Measurements from ENCODE around the gene ARSG. TPM values are rescaled to one million over a fixed set of nuclear protein-coding genes. Genes with fewer than 3 reads are reported as not detected.

ARSG gene
- total RNA-seq, 1 donor from 2014 or later, result 19.6 TPM

- peaks cover 3% of the 10 kb centered on the region for H3K36me3 Mint-ChIP-seq (ENCODE audit: low read depth)
- H3K9me3 Mint-ChIP-seq, result no peaks in the 10 kb centered on the region
- POLR2A ChIA-PET, result interaction anchor here (0.5 kb wide), 1 partner anchor 197 kb away, joined by 4 read pairs; no protein-coding TSS in a partner anchor
- H3K4me3 Mint-ChIP-seq, result no peak overlapping the region
- intact Hi-C loops (cut with micrococcal nuclease), result no loop called here
- ATAC-seq (ENCODE audit: low read depth) (no peak), DNase-seq (no peak)
- TF ChIP-seq CTCF (IDR thresholded peaks at IDR 0.05), result no peak
- CTCF ChIA-PET, result no interaction called here
- H3K27ac Mint-ChIP-seq, result no peak overlapping the region
- no peaks in the 10 kb centered on the region for H3K27me3 Mint-ChIP-seq
- H3K4me1 Mint-ChIP-seq, result no peaks in the 10 kb centered on the region
Measured at GRCh38 chr17:68302066-68302564, 10.8 kb downstream of the ARSG start.

GRCh38 chr17:68302666-68303065 is 11.4 kb downstream of the ARSG start:
- H3K9me3 Mint-ChIP-seq, result no peaks in the 10 kb centered on the region
- no peak for TF ChIP-seq CTCF (IDR thresholded peaks at IDR 0.05)
- ChIA-PET CTCF (no interaction called here), POLR2A (no interaction called here)
- H3K4me1 Mint-ChIP-seq, result no peaks in the 10 kb centered on the region
- H3K36me3 Mint-ChIP-seq (ENCODE audit: low read depth), result peaks cover 8% of the 10 kb centered on the region
- no peak for DNase-seq
- no peak overlapping the region for H3K27ac Mint-ChIP-seq
- no peak for ATAC-seq (ENCODE audit: low read depth)
- no peaks in the 10 kb centered on the region for H3K27me3 Mint-ChIP-seq
- H3K4me3 Mint-ChIP-seq, result no peak overlapping the region
- intact Hi-C loops (cut with micrococcal nuclease), result no loop called here

- intact Hi-C loops (cut with micrococcal nuclease), result no loop called here
- TF ChIP-seq CTCF (IDR thresholded peaks at IDR 0.05), result no peak
- DNase-seq (no peak), ATAC-seq (ENCODE audit: low read depth) (no peak)
- Mint-ChIP-seq H3K4me3 (no peak overlapping the region), H3K27ac (no peak overlapping the region), H3K9me3 (no peaks in the 10 kb centered on the region), H3K27me3 (no peaks in the 10 kb centered on the region), H3K36me3 (ENCODE audit: low read depth) (peaks cover 14% of the 10 kb centered on the region), H3K4me1 (no peaks in the 10 kb centered on the region)
- POLR2A ChIA-PET, result interaction anchor here (0.6 kb wide), 1 partner anchor 84 kb away, joined by 3 read pairs; no protein-coding TSS in a partner anchor
- CTCF ChIA-PET, result interaction anchor here (0.8 to 1.0 kb wide), 2 partner anchors 94 to 129 kb away, joined by 3 read pairs; no protein-coding TSS in a partner anchor
Measured at GRCh38 chr17:68304706-68305105, 13.4 kb downstream of the ARSG start.

- Mint-ChIP-seq H3K27me3 (no peaks in the 10 kb centered on the region), H3K4me3 (no peak overlapping the region), H3K36me3 (ENCODE audit: low read depth) (peaks cover 14% of the 10 kb centered on the region), H3K4me1 (no peaks in the 10 kb centered on the region), H3K27ac (no peak overlapping the region), H3K9me3 (no peaks in the 10 kb centered on the region)
- no peak for TF ChIP-seq CTCF (IDR thresholded peaks at IDR 0.05)
- intact Hi-C loops (cut with micrococcal nuclease), result no loop called here
- ATAC-seq (ENCODE audit: low read depth) (no peak), DNase-seq (no peak)
- POLR2A ChIA-PET, result interaction anchor here (0.6 kb wide), 1 partner anchor 84 kb away, joined by 3 read pairs; no protein-coding TSS in a partner anchor
- CTCF ChIA-PET, result interaction anchor here (0.8 kb wide), 1 partner anchor 128 kb away, joined by 3 read pairs; no protein-coding TSS in a partner anchor
Measured at GRCh38 chr17:68305142-68305541, 13.8 kb downstream of the ARSG start.

GRCh38 chr17:68306819-68307218 is 15.5 kb downstream of the ARSG start:
- ChIA-PET CTCF (no interaction called here), POLR2A (no interaction called here)
- DNase-seq (no peak), ATAC-seq (ENCODE audit: low read depth) (no peak)
- peaks cover 14% of the 10 kb centered on the region for H3K36me3 Mint-ChIP-seq (ENCODE audit: low read depth)
- H3K4me1 Mint-ChIP-seq, result no peaks in the 10 kb centered on the region
- no peak for TF ChIP-seq CTCF (IDR thresholded peaks at IDR 0.05)
- H3K4me3 Mint-ChIP-seq, result no peak overlapping the region
- no peak overlapping the region for H3K27ac Mint-ChIP-seq
- no peaks in the 10 kb centered on the region for H3K9me3 Mint-ChIP-seq
- no peaks in the 10 kb centered on the region for H3K27me3 Mint-ChIP-seq
- intact Hi-C loops (cut with micrococcal nuclease), result no loop called here
